GM12874 (cell line): Measurements from ENCODE around the gene TTL.

Source experiments
- TF ChIP-seq, protein P1 (sequence below): IDR thresholded peaks from 2 replicates; pipeline ENCODE4 v1.5.1; 2011; ENCODE audit warnings: low read depth, mild to moderate bottlenecking, control low read depth, low read length, moderate library complexity; ENCODE audit not compliant: insufficient read depth

The TTL gene

GRCh38 chr2:112462178-112462577 is 19.8 kb upstream of the TTL start:
- TF ChIP-seq, protein P1, sequence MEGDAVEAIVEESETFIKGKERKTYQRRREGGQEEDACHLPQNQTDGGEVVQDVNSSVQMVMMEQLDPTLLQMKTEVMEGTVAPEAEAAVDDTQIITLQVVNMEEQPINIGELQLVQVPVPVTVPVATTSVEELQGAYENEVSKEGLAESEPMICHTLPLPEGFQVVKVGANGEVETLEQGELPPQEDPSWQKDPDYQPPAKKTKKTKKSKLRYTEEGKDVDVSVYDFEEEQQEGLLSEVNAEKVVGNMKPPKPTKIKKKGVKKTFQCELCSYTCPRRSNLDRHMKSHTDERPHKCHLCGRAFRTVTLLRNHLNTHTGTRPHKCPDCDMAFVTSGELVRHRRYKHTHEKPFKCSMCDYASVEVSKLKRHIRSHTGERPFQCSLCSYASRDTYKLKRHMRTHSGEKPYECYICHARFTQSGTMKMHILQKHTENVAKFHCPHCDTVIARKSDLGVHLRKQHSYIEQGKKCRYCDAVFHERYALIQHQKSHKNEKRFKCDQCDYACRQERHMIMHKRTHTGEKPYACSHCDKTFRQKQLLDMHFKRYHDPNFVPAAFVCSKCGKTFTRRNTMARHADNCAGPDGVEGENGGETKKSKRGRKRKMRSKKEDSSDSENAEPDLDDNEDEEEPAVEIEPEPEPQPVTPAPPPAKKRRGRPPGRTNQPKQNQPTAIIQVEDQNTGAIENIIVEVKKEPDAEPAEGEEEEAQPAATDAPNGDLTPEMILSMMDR = no peak

GRCh38 chr2:112463256-112463655 is 18.7 kb upstream of the TTL start:
- TF ChIP-seq, protein P1 = no peak

DNA sequence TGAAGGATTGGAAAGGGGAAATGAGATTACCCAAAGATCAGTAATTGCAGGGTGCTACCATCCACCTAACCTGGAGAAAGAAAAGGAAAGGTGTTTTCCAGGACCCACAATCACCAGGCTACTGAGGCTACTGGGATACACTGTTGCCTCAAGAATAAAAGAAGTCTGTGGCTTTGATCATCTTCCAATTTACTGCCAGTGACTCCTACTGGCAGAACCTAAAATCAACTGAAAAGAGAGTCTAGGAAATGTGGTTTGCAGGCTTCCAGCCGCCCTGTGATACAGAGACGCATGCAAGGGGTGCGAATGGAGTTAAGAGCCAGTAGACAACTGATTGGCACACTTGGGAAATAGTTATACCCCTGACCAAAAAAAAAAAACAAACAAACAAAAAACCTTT is 16.6 kb upstream of the TTL start:
- TF ChIP-seq, protein P1 = no peak

DNA sequence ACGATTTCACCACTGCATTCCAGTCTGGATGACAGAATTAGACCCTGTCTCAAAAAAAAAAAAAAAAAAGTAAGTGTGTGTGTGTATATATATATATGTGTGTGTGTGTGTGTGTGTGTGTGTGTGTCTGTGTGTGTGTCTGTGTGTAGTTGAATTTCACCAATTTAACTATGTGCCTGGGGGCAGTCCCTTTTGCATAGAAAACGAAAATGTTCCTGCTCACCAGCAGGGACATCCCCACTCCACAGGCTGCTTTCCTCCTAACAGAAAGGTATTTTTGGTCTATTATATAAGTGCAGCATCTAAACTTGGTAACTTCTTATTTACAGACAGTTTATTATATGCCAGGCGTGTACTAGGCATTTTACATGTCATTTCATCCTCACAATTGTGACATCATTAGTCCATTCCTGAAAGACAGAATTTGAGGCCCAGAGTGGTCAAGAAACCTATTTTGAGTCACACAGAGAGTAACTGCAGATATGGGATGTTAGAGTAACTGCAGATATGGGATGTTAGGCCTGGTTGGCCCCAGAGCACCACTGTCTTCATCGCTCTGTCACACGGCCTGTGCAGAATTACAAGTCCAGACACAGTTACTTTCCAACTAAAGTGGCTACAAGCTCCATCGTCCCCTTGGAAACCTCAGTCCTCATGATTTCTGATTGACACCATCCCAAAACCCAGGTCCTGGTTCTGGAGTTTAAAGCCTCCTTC is 9.3 kb upstream of the TTL start:
- TF ChIP-seq, protein P1 = no peak

DNA sequence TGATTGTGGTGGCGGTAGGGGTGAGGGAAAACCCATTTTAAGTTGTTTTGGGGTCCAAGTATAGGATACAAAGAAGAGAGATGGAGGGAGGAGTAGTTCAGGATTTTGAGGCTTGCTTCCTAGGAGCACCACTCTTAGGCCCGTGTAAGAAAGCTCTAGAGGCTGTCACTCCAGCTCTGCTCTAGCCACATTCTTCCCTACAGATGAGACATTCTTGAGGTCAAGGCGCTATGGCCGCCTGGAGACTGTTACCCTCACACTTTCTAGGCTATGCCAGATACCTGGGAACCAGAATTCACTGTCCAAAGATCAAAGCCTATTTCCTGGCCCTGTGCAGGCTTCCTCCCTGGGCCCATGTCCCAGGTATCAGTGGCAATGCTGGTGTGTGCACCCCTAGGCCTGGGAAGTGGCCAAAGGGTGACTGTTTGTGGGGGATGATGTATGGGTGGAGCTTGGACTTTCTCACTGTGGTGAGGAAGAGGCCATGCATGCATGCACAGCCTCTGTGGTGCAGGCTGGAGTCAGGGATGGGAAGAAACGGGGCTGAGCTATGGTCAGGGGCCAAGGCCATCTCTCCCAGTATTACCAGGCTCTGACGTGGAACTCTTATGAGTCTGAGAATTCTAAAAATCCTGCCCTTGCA is 7.0 kb upstream of the TTL start:
- TF ChIP-seq, protein P1 = no peak

DNA sequence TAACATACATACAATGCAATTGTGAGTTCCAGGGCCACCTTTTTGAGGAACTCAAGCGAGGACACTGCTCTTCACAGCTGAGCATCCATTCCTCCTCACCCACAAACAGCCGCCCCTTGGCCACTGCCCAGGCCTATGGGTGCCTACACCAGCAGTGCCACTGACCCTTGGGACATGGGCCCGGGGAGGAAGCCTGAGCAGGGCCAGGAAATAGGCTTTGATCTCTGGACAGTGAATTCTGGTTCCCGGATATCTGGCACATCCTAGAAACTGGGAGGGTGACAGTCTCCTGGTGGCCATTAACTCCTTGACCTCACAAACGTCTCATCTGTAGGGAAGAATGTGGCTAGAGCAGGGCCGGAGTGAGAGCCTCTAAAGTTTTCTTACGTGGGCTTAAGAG is 5.5 kb upstream of the TTL start:
- TF ChIP-seq, protein P1 = no peak

DNA sequence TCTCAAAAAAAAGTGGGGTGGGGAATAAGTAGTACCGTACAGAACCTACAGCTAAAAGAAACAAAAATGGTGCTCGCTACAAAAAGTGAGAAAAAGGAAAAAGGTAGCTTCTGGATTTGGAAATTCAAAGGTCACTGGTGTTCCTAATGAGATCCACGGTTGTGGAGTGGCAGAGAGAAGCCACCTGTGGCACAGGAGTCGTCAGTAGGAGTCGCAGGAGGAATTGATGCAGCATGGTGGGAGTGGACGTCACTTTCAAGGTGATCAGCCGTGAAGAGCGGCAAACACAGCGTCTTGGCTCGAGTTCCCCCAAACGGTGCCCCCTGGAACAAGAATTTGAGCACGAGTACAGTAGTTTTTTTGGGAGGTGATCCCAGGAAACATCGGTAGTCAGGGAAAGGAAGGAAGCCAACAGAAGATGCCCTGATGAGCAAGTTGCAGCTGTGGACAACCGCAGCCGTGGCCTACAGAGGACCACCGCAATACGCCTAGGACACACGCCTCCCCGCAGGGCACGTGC is 1.4 kb upstream of the TTL start:
- TF ChIP-seq, protein P1 = no peak
